ENCODE results near the gene COPG2.

The COPG2 gene

DNA sequence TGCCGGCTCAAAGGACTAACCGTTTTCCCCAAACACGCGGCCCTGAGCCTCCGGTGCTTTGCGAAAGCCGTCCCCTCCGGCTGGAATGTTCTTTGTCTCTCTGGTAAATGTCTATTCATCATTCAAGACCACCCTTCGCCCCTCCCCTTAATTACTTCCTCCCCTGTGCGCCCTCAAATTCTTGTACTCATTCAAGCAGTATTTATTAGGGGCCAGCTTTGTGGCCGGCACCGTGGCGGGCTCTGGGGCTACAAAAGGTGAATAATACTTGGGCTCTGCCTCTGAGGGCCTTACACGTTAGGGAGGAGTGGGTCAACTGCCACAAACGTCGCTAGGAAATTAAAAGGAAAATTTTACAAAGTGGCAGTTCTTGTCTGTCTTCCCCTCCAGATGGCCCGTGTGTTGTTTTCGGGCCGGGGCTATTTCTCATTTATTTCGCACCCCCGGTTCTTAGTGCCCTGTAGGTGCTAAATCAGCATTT, 178.2 kb downstream of the COPG2 start:
- H3K27me3 ChIP-seq (replicated peaks; ENCODE audit: control insufficient read depth, insufficient read depth, low read length): no peaks in the 10 kb centered on the region
- TF ChIP-seq, protein P1, sequence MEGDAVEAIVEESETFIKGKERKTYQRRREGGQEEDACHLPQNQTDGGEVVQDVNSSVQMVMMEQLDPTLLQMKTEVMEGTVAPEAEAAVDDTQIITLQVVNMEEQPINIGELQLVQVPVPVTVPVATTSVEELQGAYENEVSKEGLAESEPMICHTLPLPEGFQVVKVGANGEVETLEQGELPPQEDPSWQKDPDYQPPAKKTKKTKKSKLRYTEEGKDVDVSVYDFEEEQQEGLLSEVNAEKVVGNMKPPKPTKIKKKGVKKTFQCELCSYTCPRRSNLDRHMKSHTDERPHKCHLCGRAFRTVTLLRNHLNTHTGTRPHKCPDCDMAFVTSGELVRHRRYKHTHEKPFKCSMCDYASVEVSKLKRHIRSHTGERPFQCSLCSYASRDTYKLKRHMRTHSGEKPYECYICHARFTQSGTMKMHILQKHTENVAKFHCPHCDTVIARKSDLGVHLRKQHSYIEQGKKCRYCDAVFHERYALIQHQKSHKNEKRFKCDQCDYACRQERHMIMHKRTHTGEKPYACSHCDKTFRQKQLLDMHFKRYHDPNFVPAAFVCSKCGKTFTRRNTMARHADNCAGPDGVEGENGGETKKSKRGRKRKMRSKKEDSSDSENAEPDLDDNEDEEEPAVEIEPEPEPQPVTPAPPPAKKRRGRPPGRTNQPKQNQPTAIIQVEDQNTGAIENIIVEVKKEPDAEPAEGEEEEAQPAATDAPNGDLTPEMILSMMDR (IDR thresholded peaks at IDR 0.05; ENCODE audit: insufficient read depth, low read length, poor library complexity, severe bottlenecking): no peak
- H3K36me3 ChIP-seq (ENCODE audit: control insufficient read depth, insufficient read depth, low read length): no peaks in the 10 kb centered on the region
- DNase-seq (ENCODE audit: extremely low read depth, insufficient read length): no peak
- H3K4me3 ChIP-seq (replicated peaks; ENCODE audit: low read depth, low read length): no peak overlapping the region

DNA sequence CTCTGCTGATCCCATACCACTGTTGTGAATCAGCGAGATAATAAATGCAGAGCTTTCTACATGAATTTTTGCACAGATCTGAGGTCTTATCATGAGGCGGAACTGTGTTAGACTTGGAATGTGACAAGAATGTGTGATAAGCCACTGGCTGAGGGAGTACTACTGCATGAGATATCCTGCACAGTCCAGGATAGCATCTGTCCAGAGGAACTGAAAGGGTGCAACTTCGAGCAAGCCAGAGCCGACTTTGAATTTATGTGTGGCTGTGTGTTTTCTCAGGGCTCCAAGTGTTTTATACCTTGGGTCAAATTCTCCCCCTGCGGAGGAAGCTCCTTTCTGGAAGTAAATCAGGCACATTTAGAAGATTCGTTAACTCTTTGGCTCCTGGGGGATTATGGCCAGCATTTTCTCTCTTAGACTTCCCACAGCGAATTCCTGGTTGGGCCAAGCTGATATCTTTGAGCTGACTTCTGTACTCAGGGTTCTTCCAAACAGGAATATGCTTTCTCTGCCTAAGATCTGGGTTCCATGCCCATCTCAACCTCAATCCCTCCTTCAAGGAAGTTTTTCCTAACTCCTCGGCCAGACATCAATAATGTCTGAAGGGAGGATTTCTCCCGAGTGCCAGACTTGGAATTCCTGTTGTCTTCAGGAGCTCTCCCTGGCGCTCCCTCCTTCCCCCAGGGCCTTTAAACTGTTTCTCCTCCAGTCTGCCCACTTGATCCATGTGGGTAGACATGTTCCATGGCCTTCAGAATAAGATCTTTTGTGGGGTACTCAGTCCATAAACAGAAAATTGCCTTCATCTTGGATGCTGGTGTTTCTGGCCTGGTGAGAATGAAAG, 179.2 kb downstream of the COPG2 start:
- H3K27me3 ChIP-seq (replicated peaks; ENCODE audit: control insufficient read depth, insufficient read depth, low read length): no peaks in the 10 kb centered on the region
- TF ChIP-seq, protein P1 (IDR thresholded peaks at IDR 0.05; ENCODE audit: insufficient read depth, low read length, poor library complexity, severe bottlenecking): no peak
- DNase-seq (ENCODE audit: extremely low read depth, insufficient read length): no peak
- H3K4me3 ChIP-seq (replicated peaks; ENCODE audit: low read depth, low read length): no peak overlapping the region
- H3K36me3 ChIP-seq (ENCODE audit: control insufficient read depth, insufficient read depth, low read length): no peaks in the 10 kb centered on the region

DNA sequence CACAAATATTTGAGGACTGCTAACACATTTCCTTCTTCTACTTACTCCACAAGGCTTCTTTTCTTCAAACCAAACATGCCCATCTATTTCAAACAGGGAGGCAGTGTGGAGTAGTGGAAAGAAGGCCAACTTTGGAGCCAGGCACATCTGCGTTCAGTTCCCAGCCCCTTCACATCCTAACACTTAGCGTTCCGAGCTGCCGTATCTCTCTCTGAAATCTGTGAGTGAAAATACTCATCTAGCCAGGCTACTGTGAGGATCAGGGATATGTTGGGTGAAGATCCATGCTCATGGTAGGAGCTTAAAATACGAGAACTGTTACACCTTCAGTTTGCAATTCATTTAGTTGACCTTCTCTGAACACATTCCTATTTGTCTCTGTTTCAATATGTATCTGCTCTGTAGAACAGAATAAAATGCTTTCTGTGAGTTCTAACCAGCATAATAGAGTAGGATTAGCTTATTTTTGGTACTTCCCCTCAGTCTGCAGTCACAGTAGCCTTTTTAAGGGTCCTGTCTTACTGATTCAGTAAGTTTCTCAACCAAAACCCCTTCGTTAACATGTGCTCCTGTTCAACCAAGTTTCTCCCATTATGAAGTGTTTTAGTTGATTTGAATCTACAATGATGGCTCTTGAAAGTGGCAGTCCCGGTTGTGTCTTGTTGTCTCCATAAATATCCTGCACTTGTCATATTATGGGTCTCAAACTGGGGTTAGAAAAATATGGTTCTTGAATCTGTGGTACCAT, 180.0 kb downstream of the COPG2 start:
- no peaks in the 10 kb centered on the region for H3K27me3 ChIP-seq (replicated peaks; ENCODE audit: control insufficient read depth, insufficient read depth, low read length)
- H3K36me3 ChIP-seq (ENCODE audit: control insufficient read depth, insufficient read depth, low read length): no peaks in the 10 kb centered on the region
- TF ChIP-seq, protein P1 (IDR thresholded peaks at IDR 0.05; ENCODE audit: insufficient read depth, low read length, poor library complexity, severe bottlenecking): no peak
- no peak for DNase-seq (ENCODE audit: extremely low read depth, insufficient read length)
- H3K4me3 ChIP-seq (replicated peaks; ENCODE audit: low read depth, low read length): no peak overlapping the region

DNA sequence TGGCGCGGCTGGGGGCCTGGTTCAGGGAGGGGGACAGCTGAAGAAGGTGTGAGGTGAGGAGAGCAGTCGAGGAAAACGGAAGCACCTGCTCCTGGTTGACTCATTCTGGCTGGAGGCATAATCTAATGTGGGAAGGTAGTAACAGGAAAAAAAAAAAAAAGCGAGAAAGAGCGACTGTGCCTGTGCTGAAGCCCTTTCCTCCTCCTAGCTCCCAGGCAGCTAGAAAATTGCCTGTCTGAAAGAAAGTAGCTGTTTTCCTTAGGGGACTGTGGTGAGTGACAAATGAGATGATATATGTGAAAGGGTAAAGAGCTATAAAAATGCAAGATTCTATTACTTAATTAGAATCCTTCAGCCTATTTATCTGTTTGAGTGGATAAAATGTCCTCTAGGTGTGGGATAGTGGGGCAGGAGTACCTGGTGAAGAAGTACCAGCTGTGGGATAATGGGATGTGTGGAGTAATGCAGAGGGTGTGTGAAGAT, 181.6 kb downstream of the COPG2 start:
- peak overlapping the region; percentile 64 for H3K4me3 ChIP-seq (replicated peaks; ENCODE audit: low read depth, low read length)
- H3K27me3 ChIP-seq (replicated peaks; ENCODE audit: control insufficient read depth, insufficient read depth, low read length): no peaks in the 10 kb centered on the region
- DNase-seq (ENCODE audit: extremely low read depth, insufficient read length): no peak
- H3K36me3 ChIP-seq (ENCODE audit: control insufficient read depth, insufficient read depth, low read length): no peaks in the 10 kb centered on the region
- TF ChIP-seq, protein P1 (IDR thresholded peaks at IDR 0.05; ENCODE audit: insufficient read depth, low read length, poor library complexity, severe bottlenecking): no peak

DNA sequence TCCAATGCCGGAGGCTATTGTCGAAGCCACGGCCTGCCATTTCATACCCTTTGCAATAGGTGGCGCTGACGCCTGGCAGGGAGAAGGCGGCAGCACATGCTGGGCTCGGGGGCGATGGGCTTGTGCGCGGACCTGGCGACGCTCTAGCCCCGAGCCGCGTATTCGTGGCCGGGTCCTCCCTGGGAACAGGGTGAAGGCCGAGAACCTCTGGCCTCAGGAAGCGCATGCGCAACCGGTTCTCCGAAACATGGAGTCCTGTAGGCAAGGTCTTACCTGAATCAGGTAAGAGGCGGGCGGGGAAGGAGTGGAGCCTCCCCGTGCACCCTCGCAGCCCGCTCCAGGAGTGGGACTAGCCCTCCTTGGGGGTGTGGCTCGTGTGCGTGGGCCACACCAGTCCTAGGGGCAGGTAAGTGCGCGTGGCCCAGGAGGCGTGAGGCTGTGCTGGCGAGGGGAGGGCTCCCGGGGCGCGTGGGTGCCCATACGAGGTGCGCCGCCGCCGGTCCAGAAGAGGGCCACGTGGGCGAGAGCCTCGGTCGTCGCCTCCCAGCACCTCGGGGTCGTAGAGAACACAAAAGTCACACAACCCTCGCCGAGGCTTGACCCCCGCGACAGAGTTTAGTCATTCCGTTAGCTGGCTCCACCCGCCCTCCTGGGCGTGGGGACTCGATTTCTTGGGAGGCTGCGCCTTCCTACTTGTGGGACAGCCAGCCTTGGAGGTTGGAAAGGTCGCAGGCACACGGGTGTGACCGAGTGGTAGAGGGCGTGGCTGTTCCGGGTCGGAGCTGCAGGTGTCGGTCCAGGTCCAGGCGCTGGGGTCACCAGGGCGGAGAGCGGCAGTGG, 182.2 kb downstream of the COPG2 start:
- no peaks in the 10 kb centered on the region for H3K27me3 ChIP-seq (replicated peaks; ENCODE audit: control insufficient read depth, insufficient read depth, low read length)
- DNase-seq (ENCODE audit: extremely low read depth, insufficient read length): peak; percentile 60
- peak overlapping the region; percentile 64 for H3K4me3 ChIP-seq (replicated peaks; ENCODE audit: low read depth, low read length)
- TF ChIP-seq, protein P1 (IDR thresholded peaks at IDR 0.05; ENCODE audit: insufficient read depth, low read length, poor library complexity, severe bottlenecking): peak; percentile 92
- no peaks in the 10 kb centered on the region for H3K36me3 ChIP-seq (ENCODE audit: control insufficient read depth, insufficient read depth, low read length)

All from GM06990 (cell line).